Activated CD8-positive, alpha-beta T cell treated with anti-CD3 and anti-CD28 coated beads for 36 hours (primary cell): Measurements from ENCODE around the gene ARPC1B. TPM values are rescaled to one million over a fixed set of nuclear protein-coding genes. Genes with fewer than 3 reads are reported as not detected.
"Not testable (repeated sequence)": the region's sequence is repeated elsewhere in the genome, so short reads cannot be mapped to it uniquely, and the experiment has no call there.

Experiments used
- ATAC-seq: fragments of 200-7000 bp; cut with Tn5 transposase; one replicate; pipeline ENCODE4 v1.10.0; 2021; ENCODE audit warnings: mild to moderate bottlenecking, moderate library complexity
- CTCF ChIA-PET: fragments of 350-600 bp; sonication (Branson Sonifier 250); formaldehyde crosslinking; loops from one replicate; lab custom pipeline; 2021; ENCODE audit warnings: antibody characterized with exemption; lab: Charles Lee
- POLR2A ChIA-PET: fragments of 350-600 bp; sonication (Branson Sonifier 250); formaldehyde crosslinking; loops from one replicate; lab custom pipeline; 2021; ENCODE audit warnings: antibody characterized with exemption; lab: Charles Lee
- DNase-seq: peaks from one replicate; pipeline ENCODE4 v3.0.0-alpha.2; 2020
- H3K27ac Mint-ChIP-seq: one replicate; pipeline ENCODE4 v1.8.0; 2021; ENCODE audit warnings: mild to moderate bottlenecking, mixed read lengths
- H3K27me3 Mint-ChIP-seq: one replicate; pipeline ENCODE4 v1.8.0; 2021; ENCODE audit warnings: mixed read lengths
- H3K36me3 Mint-ChIP-seq: one replicate; pipeline ENCODE4 v1.8.0; 2021; ENCODE audit warnings: low read depth, mixed read lengths
- H3K4me1 Mint-ChIP-seq: one replicate; pipeline ENCODE4 v1.8.0; 2021; ENCODE audit warnings: low read depth, mixed read lengths
- H3K4me3 Mint-ChIP-seq: one replicate; pipeline ENCODE4 v1.8.0; 2021; ENCODE audit warnings: mild to moderate bottlenecking, moderate library complexity, mixed read lengths
- H3K9me3 Mint-ChIP-seq: one replicate; pipeline ENCODE4 v1.8.0; 2021; ENCODE audit warnings: mixed read lengths
- intact Hi-C: fragments of 100-400 bp; cut with micrococcal nuclease; formaldehyde crosslinking; loops from one replicate; pipeline ENCODE4 v1.10.0; 2022
- total RNA-seq, 2 experiments: library from RNA; stranded (reverse); gene quantifications; one replicate each; pipeline ENCODE4 v1.2.3, GENCODE V29; 2021
- TF ChIP-seq, protein P1 (sequence below): fragments of 200-600 bp; IDR thresholded peaks from one replicate; pipeline ENCODE4 v1.8.0; 2022; ENCODE audit warnings: antibody characterized with exemption, mild to moderate bottlenecking

ARPC1B gene
- total RNA-seq, 2 experiments from 2014 or later = 304 to 307 TPM

DNA sequence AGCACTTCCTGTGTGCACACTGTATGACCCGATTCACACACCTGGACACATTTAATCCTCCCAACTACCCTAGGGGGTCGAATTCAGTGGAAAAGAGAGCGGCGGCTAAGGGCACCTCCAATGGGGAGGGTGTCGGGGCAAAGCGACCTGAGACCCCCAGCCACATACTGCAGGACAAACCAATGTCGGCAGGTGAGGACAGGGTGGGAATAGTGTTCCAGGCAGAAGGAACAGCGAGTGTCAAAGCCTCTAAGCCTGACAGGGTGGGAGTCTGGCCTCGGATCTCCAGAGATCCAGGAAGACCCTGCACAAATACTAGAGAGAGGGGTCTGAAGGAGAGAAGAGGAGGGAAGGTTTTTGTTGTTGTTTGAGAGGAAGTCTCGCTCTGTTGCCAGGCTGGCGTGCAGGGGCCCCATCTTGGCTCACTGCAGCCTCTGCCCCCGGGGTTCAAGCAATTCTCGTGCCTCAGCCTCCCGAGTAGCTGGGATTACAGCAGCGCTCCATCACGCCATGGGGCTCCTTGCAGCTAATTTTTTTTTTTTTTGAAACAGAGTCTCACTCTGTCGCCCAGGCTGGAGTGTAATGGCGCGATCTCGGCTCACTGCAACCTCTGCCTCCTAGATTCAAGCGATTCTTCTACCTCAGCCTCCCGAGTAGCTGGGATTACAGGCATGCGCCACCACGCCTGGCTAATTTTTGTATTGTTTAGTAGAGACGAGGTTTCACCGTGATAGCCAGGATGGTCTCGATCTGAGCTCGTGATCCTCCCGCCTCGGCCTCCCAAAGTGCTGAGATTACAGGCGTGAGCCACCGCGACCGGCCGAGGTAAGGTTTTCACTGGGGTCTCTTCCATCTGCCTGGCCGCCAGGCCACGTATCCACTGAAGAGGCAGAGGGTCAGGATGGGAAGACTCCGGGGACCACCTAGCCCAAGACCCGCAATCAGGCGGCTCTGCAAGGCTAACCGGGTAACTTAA is 1.2 kb upstream of the ARPC1B start:
- H3K4me1 Mint-ChIP-seq = peaks cover 31% of the 10 kb centered on the region
- ChIA-PET CTCF (interaction anchor here (0.8 to 2.1 kb wide), 2 partner anchors 12 to 14 kb away, joined by 3 to 5 read pairs; no protein-coding TSS in a partner anchor), POLR2A (interaction anchor here (0.7 to 4.7 kb wide), 4 partner anchors 7 to 65 kb away, joined by 3 to 30 read pairs (median 4); partner anchors contain the start of genes BUD31, CPSF4, PDAP1 and PTCD1)
- ATAC-seq (no peak), DNase-seq (no peak)
- H3K27me3 Mint-ChIP-seq = no peaks in the 10 kb centered on the region
- peak overlapping the region; percentile 77 for H3K4me3 Mint-ChIP-seq
- TF ChIP-seq, protein P1, sequence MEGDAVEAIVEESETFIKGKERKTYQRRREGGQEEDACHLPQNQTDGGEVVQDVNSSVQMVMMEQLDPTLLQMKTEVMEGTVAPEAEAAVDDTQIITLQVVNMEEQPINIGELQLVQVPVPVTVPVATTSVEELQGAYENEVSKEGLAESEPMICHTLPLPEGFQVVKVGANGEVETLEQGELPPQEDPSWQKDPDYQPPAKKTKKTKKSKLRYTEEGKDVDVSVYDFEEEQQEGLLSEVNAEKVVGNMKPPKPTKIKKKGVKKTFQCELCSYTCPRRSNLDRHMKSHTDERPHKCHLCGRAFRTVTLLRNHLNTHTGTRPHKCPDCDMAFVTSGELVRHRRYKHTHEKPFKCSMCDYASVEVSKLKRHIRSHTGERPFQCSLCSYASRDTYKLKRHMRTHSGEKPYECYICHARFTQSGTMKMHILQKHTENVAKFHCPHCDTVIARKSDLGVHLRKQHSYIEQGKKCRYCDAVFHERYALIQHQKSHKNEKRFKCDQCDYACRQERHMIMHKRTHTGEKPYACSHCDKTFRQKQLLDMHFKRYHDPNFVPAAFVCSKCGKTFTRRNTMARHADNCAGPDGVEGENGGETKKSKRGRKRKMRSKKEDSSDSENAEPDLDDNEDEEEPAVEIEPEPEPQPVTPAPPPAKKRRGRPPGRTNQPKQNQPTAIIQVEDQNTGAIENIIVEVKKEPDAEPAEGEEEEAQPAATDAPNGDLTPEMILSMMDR = no peak
- peak overlapping the region; percentile 75 for H3K27ac Mint-ChIP-seq
- H3K36me3 Mint-ChIP-seq = peaks cover 19% of the 10 kb centered on the region
- intact Hi-C loops = no loop called here
- no peaks in the 10 kb centered on the region for H3K9me3 Mint-ChIP-seq

DNA sequence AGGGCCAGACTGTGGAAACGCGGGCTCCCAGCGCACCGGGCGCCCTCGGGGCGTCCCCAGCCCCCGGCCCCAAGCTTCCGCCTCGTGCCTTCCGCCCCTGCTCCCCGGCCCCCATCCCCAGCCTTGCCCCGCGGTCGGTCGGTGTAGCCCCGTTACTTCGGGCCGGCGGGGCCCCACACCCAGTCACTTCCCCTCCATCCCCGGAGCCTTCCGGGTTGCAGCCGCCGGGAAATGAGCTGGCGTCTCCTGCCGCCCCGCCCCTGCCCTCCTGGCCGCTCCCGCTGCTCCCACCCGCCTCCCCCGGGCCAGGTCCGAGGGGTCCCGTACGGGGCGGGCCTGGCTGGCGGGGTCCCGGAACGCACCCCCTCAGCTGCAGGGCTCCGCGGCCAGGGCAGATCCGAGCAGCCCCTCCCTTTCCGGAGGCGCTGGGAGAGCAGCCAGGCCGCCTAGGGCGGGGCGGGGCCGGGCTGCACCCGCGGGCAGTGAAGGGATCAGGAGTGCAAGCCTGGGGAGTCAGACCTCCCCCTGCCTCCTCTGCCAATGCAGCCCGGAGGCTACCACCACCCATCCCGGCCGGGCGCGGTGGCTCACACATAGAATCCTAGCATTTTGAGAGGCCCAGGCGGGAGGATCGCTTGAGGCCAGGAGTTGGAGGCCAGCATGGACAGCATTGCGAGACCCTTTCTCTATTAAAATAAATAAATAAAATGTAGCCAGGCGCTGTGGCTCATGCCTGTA is 709 bp downstream of the ARPC1B start:
- intact Hi-C loops = no loop called here
- DNase-seq (peak; percentile 73), ATAC-seq (peak; percentile 56)
- H3K4me3 Mint-ChIP-seq = peak overlapping the region; percentile 77
- POLR2A ChIA-PET = interaction anchor here (0.6 to 4.8 kb wide), 8 partner anchors 12 to 250 kb away, joined by 3 to 30 read pairs (median 5); partner anchors contain the start of genes ARPC1A, BUD31 and PDAP1
- CTCF ChIA-PET = no interaction called here
- no peaks in the 10 kb centered on the region for H3K9me3 Mint-ChIP-seq
- H3K27me3 Mint-ChIP-seq = no peaks in the 10 kb centered on the region
- peaks cover 28% of the 10 kb centered on the region for H3K36me3 Mint-ChIP-seq
- TF ChIP-seq, protein P1 = no peak
- H3K27ac Mint-ChIP-seq = peak overlapping the region; percentile 83
- peaks cover 39% of the 10 kb centered on the region for H3K4me1 Mint-ChIP-seq

DNA sequence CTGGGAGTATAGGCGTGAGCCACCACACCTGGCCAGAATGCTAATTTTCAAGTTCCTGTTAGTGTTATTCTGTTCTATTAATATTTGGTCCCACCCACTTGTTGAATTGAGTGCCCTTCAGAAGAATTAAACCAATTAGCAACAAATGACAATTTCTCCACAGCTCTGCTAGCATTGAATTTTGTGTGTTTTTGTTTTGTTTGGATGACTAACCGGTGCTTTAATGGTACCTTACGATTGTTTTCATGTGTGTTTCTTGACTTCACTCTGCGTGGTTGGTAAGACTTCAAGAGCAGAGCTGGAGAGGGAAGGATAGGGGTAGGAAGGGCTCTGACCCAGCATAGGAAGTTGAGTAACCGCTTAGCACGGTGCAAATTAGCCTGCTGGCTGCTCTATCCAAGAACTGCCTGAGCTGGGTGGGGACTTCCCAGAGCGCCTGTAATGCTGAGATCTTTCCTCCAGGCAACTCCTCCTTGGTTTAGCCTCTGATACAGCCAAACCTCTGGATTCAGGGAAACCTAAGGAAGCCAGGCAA is 4.6 kb downstream of the ARPC1B start:
- POLR2A ChIA-PET = interaction anchor here (0.6 to 2.8 kb wide), 5 partner anchors 9 to 121 kb away, joined by 3 to 15 read pairs (median 6); partner anchors contain the start of genes BUD31, PDAP1 and ZNF394

DNA sequence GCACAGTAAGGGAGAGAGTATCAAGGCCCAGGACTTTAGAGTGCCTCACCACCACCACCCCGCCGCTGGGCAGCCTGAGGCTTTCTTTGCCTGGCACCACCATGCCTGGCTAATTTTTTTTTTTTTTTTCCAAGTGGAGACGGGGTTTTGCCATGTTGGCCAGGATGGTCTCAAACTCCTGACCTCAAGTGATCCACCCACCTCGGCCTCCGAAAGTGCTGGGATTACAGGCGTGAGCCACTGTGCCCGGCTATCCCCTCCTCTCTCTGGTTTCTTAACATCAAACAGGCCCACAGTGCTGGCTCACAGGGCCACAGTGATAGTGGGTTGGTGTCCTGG is 5.1 kb downstream of the ARPC1B start:
- Mint-ChIP-seq H3K36me3 (peaks cover 55% of the 10 kb centered on the region), H3K4me1 (peaks cover 55% of the 10 kb centered on the region), H3K4me3 (peak overlapping the region; percentile 75), H3K27ac (peak overlapping the region; percentile 93)
- H3K27me3 Mint-ChIP-seq, ATAC-seq, H3K9me3 Mint-ChIP-seq, intact Hi-C loops: not testable (repeated sequence)
- ChIA-PET CTCF (interaction anchor here (1.2 to 1.8 kb wide), 2 partner anchors 14 kb away, joined by 4 to 5 read pairs; no protein-coding TSS in a partner anchor), POLR2A (interaction anchor here (0.6 to 2.8 kb wide), 6 partner anchors 9 to 120 kb away, joined by 3 to 15 read pairs (median 6); partner anchors contain the start of genes BUD31, PDAP1 and ZNF394)
- DNase-seq = peak; percentile 37

More for the DNA sequence above, 4.6 kb downstream of the ARPC1B start:
- Mint-ChIP-seq H3K4me1 (peaks cover 50% of the 10 kb centered on the region), H3K27ac (peak overlapping the region; percentile 93), H3K9me3 (no peaks in the 10 kb centered on the region), H3K36me3 (peaks cover 52% of the 10 kb centered on the region), H3K4me3 (peak overlapping the region; percentile 75), H3K27me3 (no peaks in the 10 kb centered on the region)
- peak; percentile 68 for DNase-seq
- ATAC-seq = peak; percentile 8
- CTCF ChIA-PET = interaction anchor here (1.2 to 1.8 kb wide), 2 partner anchors 14 kb away, joined by 4 to 5 read pairs; no protein-coding TSS in a partner anchor
- TF ChIP-seq, protein P1 = no peak
- intact Hi-C loops = no loop called here
